Keratinocyte (primary cell): ENCODE data around the gene RBM17.

Experiments used
- CTCF ChIP-seq, 3 experiments: IDR thresholded peaks in 1 of 3; conservative IDR thresholded peaks in 1 of 3; optimal IDR thresholded peaks in 1 of 3; 2 replicates in 2 of 3; 3 replicates in 1 of 3; pipeline versions ENCODE3 to v1.5.1; 2011; ENCODE audit warnings: low read length in 3 of 3, mild to moderate bottlenecking in 3 of 3, moderate library complexity in 2 of 3, control low read depth in 1 of 3, inconsistent platforms in 1 of 3; ENCODE audit not compliant: insufficient read depth in 2 of 3; ENCODE audit errors: extremely low read depth in 1 of 3
- EZH2 ChIP-seq: IDR thresholded peaks from one replicate; pipeline ENCODE4 v1.6.1; 2012; ENCODE audit warnings: inconsistent platforms, mild to moderate bottlenecking, low read length, moderate library complexity

GRCh38 chr10:6128591-6129251 lies 39.9 kb downstream of the RBM17 start:
- TF ChIP-seq EZH2 (no peak), CTCF (optimal IDR thresholded peaks at IDR 0.05 in 1 of 3, IDR thresholded peaks at IDR 0.05 in 1 of 3, conservative IDR thresholded peaks at IDR 0.05 in 1 of 3; ENCODE audit: extremely low read depth in 1 of 3, insufficient read depth in 2 of 3, low read length in 3 of 3) (no peak)
